ENCODE results near the gene TCF3.
A peak's percentile ranks its signal among the peaks of the same experiment; 100 is the strongest.
"Not testable (repeated sequence)": the region's sequence is repeated elsewhere in the genome, so short reads cannot be mapped to it uniquely, and the experiment has no call there.

Gene TCF3

DNA sequence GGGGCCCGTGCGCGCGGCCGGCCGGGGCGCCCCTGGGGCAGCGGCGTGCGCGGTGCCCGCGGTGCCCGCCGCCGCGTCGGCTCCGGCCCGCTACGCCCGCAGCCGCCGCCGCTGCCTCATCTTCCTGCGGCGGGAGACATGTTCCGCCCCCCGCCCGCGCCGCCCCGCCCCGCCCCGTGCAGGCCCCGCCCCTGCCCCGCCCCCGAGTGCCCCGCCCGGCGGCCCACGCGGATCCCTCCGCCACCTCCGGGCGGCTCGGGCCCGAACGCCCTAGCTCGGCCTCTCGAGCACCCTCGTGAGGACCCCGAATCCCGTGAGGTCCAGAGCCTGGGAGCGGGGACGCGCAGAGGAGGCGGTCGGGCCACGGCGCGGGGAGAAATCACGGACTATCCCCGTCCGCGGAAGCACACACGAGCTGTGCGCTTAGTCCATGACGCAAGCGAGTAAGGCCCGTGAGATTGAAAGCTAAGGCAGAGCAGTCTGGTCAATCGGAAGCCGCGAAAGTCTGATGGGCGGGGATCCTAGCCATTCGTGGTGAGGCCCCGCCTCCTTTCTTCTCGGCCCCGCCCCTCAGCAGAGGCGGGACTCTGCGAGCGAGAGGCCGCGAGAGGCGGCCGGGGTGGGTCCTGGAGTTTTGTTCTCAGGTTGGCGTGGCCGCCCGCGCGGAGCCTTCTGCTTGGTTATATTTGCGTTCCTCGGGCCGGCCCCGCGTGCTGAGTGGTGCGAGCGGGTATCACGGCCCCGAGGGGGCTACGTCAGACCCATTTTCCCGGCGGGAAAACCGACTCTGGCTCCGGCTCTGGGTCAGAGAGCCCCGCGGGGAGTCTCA, at the start of gene TCF3:
TSS of gene TCF3 (minus strand) at position 145 of the 829 bp plus-strand sequence. CDS start 2,367 bp downstream, outside the sequence.
- peak; percentile 99 for DNase-seq

DNA sequence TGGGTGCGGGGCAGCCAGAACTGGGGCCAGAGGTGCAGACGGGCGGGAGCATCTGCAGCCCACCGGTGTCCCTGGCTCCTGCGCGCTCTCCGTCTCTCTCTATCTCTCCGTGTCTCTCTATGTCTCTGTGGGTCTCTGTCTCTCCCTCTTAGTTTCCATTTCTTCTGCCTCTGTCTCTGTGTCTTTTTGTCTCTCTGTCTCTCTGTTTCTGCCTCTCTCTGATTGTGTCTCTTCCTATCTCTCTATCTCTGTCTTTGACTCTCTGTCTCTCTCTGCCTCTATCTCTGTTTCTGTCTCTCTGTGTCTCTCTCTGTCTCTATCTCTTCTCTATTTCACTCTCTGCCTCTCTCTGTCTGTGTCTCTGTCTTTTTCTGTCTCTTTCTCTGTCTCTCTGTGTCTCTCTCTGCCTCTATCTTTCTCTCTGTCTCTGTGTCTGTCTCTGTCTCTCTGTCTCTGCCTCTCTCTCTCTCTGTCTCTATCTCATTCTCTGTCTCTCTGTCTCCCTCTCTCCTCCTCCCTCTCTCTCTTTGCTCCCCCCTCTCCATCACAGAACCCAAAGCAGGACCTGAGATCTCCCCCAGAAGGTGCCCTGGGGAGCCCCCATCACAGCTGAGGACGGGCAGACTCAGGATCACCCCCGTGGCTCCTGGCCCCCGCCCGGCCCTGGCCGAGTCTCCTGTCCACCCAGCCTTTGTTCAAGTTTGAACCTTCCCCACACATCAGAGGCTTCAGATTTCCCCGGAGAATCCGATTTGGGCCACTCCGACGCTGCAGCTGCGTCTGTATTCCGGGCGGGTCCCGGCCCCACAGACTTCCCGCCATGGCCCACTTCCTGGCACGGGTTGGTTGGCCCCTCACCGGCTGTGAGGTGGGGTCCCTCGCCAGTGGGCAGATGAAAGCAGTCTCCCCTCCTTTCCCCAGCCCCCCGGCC, 48.6 kb upstream of the TCF3 start:
- DNase-seq: no peak

DNA sequence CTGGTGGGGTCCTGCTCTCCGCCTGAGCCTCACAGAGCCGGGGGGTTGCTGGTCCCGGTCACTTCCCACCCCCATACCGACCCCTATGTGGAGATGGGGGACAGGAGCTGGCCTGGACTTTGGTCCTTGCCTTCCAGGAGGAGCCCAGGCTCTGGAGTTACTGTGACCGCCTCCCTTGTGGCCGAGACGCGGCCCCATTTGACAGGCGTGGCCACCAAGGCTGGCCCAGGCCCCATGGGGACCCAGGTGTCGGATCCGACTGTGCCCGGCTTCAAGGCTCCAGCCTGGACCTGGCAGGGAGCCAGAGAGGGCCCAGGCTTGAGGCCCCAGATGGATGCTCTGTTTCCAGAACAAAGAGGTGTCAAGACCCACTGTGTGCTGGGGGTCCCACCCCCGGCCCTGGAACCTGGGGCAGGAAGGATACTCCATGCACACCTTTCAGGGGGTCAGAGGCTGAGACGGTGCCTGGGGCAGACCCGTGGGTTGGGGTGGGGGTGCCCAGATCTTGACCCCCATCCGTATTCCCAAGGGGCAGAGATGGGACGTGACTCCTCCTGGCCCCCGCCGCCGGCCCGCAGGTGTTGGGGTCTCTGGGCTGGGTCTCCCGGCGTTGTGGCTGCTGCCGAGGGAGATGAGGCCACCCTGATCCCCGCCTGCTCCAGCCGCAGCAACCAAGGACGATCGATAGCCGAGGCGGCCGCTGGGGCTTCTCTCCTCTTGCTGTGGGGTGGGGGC, 47.8 kb upstream of the TCF3 start:
- DNase-seq: no peak

DNA sequence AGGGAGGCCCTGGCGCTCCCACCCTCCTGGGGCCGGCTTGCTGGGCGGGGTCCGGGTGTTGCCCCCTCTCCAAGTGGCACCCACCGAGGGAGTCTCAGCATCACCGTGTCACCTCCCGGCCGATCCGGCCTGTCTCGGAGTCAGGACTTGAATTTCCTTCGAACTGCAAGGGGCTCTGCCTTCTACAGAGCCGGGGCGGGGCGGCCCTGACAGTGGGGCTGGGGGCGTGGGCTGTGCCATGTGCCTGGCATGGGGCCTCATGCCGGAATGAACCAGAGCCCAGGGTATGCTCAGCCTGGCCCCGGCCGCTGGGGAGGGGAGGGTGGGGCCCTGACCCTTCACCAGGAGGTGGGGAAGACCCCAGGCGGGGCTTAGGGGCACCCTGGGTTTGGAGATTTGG, 47.0 kb upstream of the TCF3 start:
- DNase-seq: no peak

DNA sequence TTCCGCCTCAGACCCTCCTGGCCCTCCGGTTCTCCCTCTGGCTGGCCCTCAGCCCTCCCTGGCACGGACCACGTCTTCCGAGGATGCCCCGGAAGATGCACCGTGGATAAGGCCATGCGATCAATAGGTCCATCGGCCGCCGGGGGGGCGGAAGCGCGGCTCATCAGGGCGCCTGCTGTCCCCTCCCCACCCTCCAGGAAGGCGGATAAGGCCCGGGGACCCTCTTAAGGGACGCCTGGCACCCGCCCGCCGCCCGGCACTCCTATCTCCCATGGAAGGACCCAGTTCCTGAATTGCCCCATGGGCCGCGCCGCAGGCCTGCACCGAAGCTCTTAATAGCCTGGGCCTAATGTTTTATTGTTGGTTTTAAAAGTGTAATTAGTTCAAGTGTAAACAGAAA, 46.2 kb upstream of the TCF3 start:
- no peak for DNase-seq

DNA sequence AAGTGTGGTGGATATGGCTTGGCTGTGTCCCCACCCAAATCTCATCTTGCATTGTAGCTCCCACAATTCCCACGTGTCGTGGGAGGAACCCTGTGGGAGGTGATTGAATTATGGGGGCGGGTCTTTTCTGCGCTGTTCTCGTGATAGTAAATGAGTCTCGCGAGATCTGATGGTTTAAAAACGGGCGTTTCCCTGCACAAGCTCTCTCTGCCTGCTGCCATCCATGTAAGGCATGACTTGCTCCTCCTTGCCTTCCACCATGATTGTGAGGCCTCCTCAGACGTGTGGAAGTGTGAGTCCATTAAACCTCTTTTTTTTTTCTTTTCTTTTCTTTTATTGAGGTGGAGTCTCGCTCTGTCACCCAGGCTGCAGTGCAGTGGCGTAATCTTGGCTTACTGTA, 43.1 kb upstream of the TCF3 start:
- DNase-seq: not testable (repeated sequence)

DNA sequence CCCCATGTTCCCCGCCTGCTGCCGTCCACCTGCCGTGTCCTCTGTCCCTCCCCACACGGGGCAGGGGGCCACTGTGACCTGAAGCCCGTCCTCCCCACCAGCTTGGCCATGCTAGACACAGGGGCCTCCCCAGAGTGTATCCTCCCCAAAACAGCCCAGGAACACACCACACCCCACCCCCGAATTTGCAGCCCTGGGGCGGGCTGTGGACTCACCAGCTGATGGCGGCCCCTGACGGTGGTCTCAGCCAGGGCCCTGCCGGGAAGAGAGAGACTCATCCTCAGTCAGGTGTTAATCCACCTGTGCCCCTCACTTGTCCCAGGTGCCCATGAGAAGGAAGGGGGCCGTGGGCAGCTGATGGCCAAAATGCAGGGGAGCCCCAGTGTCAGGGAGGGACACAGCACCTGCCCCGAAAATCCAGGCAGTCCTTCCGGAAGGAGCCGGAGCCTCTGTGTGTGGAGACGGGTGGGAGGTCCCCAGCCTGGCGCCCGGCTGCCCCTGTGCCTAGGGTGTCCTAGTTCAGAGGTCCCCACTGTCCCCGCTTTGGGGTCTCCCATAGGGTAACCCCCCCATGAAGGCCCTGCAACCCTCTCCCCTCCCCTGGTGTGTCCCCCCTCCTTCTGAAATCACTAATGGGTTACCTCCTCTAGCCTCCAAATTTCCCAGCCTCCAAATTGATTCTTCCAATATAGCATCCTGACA, 39.3 kb upstream of the TCF3 start:
- no peak for DNase-seq

DNA sequence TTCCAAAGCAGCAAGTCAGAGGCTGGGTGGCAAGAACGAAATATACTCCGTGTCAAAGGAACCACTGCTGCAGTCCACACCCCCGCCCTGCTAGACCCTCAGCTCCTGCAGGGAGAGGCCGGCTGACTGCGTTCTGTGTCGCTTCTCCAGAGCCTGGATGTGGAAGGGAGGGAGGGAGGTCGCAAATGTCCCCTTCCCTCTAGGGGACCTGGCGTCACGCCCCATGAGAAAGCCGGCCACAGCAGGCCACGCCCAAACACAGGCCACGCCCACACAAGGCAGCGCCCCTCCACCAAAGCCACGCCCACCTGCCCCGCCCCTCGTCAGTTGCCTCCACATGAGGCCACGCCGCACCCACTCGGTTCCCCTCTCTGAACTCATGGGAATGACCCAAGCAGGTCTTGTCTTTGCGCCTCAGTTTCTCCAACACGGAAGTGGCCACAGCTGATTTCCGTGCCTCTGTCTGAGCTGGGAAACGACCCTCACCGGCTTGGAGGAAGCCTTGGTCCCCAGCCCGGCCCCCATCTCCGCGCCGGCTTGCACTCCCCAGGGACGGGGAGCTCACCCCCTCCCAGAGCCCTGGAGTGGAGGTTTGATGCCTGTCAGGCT, 38.4 kb upstream of the TCF3 start:
- DNase-seq: peak; percentile 54 to 58

DNA sequence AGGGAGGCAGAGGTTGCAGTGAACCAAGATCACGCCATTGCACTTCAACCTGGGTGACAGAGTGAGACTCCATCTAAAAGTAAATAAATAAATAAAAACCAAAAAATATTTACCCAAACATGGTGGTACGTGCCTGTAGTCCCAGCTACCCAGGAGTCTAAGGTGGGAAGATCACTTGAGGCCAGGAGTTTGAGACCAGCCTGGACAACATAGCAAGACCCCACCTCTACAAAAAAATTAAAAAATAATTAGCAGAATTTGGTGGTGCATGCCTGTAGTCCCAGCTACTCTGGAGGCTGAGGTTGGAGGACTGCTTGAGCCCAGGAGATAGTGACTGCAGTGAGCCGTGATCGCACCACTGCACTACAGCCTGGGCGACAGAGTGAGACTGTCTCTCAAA, 33.4 kb upstream of the TCF3 start:
- DNase-seq: not testable (repeated sequence)

DNA sequence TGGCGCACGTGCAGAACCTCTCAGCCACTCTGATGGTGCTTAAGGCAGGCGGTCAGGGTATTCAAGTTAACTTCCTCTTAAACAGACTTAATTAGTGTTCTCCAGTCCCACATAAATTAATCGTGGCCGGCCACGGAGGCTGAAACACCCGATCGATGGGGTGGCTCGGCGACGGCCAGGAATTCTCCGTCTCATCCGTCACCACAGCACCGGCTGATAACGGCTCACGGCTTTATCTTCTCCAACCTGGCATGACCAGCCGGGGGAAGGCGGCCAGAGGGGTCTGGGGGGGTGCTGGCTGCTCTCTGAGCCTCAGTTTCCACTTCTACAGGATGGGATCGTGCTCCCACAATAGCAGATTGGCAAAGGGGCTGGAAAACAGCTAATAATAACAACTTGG, 32.6 kb upstream of the TCF3 start:
- DNase-seq: no peak

DNA sequence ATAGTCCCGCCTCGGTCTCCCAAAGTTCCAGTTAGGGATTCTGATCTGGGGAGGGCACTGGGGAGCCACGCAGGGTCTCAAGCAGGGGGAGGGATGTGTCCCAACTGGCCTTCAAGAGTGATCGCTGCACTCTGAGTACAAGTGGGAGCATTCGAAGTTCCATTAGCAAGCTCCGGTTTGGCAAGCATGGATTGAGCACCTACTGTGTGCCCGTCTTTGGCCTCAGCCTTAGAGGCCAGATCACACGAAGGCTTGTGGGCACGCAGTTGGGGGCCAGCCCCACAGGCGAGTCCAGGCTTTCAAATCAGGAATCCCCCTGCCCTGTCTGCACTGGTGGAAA, 32.1 kb upstream of the TCF3 start:
- no peak for DNase-seq

DNA sequence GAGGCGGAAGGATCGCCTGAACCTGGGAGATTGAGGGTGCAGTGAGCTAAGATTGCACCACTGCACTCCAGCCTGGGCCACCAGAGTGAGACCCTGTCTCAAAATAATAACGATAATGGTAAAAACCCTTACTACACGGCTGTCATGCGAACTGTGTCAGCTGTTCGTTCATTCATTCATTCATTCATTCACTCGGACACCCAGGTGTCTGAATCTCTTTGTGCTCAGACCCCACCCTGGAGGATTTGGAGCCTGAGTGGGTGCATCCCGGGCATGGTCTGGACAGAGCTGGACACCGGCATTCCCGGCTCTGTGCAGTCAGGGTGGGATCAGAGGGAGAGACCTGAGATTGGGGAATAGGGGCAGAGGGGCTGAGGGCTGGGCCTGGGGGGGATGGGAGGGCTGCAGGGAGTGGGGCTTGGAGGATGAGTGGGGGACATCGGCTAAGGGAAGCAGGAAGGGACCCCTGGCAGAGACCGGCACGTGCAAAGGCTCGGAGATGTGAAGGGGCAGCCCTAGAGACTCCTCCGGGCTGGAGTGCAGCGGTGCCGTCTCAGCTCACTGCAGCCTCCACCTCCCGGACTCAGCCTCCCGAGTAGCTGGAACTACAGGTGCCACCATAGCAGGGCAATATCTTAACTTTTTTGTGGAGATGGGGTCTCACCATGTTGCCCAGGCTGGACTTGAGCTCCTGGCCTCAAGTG, 31.6 kb upstream of the TCF3 start:
- no peak for DNase-seq

DNA sequence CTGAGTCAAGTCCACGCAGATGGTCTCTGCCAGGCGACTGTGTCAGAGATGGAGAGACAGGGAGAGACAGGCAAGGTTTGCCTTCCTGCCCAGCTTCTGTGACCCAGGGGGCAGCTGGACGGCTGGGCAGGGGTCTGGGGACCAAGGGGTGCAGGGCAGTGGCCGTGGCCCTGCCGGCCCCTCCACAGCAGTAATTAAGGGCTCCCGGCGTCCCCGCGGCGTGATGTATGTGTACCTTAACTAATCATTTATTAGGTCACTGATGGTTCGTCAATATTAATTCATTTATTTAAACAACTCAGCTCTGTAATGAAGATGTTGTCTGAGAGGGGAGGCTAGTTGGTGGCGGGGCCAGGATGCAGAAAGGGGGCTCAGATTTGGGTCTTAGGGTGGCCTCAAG, 28.6 kb upstream of the TCF3 start:
- no peak for DNase-seq

DNA sequence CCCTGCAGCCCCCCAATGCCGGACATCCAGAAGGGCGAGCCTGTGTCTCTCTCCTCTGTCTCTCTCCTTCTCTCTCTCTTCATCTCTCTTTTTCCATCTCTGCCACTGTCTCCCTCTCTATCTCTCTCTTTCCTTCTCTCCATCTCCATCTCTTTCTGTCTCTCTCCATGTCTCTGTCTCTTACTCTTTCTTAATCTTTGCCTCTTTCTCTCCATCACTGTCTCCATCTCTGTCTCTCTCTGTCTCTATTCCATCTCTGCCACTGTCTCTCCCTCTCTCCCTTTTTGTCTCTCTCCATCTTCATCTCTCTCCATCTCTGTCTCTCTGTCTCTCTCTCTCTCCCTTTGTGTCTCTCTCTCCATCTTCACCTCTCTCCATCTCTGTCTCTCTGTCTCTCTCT, 25.7 kb upstream of the TCF3 start:
- no peak for DNase-seq

DNA sequence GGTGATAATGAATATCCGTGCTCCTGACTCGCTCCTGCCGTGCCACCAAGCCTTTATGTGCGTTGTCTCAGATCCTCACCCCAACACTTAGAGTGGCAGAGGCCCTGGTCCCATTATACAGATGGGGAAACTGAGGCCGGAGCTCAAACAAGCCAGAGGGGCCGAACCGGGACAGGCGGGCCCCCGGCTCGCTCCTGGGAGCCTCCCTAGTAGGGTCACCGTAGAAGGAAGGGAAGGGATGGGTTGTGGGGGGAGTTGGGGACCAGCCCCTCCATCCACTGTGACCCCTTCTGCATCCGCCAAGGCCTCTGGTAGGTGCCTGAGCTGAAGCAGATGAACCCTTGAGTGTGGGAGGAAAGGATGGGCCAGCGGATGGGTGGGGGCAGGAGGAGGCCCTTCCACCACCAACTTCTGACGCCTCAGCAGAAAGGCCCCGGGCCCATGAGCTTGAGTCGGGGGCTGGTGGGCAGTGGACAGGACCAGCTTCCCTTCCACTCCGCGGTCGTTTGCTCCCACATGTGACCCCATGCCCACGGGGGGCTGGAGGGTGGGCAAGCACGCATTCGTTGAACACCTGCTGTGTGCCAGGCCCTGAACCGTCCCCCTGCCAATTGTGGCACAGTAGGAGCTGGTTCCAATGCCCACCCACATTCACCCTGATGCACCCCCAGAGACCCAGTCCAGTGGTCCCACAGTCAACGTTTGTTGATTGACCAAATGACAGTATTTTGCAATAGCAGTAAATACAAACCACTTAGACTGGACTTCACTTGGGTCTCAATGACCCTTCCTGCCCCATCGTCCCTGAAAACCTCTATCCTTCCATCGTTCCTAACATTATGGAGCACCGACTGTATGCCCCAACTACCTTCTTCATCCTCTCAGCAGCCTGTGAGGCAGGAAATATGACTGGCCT, 24.2 kb upstream of the TCF3 start:
- no peak for DNase-seq

DNA sequence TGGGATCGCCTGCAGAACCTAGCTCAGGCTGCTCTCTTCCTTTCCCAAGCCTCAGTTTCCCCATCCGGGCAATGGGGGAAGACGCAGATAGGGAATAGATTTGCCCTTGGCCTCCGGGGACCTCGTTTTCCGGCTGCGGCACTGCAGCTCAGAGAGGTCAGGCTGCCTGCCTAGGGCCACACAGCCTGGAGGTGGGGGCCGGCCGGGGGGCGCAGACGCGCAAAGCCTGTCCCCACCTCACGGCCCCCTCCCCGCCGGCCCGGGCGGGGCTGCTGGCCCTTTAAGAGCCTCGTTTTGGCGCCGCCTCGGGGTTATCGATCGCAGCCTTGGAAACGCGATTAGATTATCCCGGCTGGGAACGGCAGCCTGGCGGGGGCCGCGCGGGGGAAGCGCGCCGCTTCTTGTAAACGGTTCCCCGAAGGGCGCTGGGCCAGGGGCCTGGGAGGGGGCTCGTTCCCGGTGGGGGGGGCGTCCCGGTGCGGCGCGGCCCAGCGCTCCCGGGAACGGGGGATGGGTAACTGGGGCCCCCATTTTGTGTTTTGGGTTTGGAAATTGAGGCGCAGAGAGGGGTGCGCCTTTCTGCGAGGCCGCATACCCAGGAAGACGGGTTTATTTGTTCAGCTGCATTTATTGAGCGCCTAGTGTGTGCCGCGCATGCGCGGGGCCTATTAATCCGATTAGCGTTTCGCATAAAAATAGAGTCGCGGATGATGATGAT, 23.4 kb upstream of the TCF3 start:
- no peak for DNase-seq

DNA sequence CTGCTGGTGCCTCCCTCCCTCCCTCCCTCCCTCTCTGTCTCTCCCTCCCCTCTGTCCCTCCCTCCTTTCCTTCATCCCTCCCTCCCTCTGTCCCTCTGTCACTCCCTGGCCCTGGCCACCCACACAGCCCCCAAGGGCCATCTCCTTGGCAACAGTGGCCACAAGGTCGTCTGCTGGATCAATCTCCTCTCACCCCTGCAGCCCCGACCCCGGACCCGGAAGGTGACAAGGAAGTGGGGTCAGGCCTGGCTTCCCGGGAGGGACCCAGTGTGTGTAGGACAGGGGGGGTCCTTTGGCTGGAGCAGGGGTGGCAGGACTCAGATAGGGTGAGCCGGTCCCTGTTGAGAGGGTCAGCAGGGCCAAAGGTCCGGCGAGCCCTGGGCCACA, 21.9 kb upstream of the TCF3 start:
- DNase-seq: no peak

DNA sequence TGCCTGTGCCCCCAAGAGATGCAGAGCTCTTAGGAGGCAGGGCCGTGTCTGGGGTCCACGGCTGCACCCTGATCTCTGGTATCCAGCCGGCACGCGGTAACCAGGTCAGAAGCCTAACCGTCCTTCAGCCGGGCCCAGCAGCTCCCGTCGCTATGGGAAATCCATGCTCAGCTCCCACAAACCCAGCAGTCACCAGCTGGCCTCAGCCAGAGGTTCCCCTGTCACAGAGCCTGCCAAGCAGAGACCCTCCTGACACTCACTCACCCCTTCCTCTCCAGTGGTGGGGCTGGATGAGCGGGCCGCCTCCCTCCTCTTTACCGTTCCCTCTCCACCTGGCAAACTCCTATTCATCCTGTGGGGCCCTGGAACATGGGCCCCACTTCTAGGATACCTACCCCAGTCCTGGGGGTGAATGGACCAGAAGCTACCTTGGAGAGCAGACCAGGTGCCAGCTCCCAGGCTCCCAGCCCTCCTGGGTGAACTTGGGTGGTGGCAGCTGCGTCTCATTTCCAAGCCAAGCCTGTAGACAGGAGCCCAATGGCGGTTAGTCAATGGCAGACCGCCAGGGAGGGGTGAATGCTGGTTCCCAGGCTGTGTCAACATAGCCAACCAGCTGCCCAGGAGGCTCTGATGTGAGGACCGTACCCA, 21.4 kb upstream of the TCF3 start:
- no peak for DNase-seq
